GM21786 (cell line): Measurements from ENCODE around the gene CNTNAP2.

Experiments used
- ATAC-seq: cut with Tn5 transposase; IDR thresholded peaks from one replicate; pipeline ENCODE4 v1.9.1; 2021; ENCODE audit not compliant: unreplicated experiment

Gene CNTNAP2

DNA sequence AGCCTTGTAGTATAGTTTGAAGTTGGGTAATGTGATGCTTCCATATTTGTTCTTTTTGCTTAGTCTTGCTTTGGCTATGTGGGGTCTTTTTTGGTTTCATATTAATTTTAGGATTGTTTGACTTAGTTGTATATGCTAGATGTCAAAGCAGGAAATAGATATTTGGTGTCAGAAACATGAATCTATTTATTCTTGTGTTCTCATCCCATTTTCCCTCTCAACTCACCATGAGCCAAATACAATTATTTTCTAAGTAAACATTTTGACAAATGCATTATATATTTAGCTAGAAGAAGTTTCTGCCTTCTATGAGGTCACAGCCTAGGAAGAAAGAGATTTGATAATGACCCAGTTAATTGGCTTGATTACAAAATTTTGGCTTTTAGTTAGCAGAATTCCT, 1313.4 kb downstream of the CNTNAP2 start:
- no peak for ATAC-seq

DNA sequence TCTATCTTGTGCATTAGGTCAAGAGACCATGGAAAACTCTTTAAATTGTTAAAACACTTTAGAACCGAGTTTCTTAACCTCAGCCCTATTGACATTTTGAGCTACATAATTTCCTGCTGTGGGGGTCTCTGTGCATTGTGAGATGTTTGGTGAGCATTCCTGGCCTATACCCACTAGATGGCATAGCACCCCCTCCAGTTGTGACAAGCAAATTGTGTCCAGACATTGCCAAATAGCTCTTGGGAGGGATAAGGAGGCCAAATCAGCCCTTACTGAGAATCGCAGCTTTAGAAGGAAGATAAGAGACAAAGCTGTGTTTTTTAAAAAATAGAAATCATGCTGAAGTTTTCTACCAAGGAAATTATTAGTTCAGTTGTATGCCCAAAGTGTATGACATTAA, 1315.5 kb downstream of the CNTNAP2 start:
- no peak for ATAC-seq

DNA sequence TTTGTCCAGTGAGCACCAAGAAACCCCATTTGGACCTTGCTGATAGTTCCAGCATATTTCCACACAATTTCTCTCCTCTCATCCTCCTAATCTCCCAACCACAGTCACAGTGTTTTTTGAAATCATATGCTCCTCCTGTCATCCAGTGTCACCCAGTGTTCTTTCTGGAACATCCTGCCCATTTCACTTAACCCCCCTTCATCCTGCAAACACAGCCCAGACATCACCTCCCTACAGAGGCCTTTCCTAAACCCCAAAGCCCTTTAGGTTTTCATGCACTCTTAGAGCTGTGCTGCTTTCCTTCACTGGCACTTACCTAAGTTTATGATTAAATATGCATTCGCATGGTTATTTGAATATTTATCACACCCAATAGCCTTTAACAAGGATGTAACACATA, 1316.0 kb downstream of the CNTNAP2 start:
- ATAC-seq = no peak

DNA sequence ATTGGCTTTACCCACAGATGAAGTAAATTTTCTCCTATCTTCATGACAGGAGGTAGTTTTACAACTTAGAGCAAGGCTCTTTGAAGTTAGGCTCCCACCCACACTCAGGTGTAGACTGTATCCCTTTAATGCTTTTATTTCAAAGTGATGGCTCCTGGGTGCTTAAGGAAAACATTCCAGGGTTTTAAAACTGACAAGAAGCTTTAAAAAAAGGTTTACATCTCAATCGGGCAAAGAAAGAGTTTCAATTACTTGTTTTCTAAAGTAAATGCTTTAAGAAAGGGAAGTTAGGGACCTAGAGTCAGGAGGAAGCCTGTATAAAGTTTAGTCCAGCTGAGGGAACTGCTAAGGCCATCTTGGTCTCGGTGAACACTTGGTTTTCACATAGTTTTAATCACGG, 1320.1 kb downstream of the CNTNAP2 start:
- ATAC-seq = no peak

DNA sequence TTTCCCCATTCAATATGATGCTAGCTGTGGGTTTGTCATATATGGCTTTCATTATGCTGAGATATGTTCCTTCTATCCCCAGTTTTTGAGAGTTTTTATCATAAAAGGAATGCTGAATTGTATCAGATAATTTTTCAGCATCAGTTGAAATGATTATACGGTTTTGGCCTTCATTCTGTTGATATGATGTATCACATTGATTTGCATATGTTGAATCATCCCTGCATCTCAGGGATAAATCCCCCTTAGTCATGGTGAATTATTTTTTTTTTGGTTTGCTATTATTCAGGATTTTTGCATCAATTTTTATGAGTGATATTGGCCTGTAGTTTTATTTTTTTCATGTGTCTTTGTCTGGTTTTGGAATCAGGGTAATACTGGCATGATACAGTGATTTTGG, 1321.6 kb downstream of the CNTNAP2 start:
- ATAC-seq = no peak

DNA sequence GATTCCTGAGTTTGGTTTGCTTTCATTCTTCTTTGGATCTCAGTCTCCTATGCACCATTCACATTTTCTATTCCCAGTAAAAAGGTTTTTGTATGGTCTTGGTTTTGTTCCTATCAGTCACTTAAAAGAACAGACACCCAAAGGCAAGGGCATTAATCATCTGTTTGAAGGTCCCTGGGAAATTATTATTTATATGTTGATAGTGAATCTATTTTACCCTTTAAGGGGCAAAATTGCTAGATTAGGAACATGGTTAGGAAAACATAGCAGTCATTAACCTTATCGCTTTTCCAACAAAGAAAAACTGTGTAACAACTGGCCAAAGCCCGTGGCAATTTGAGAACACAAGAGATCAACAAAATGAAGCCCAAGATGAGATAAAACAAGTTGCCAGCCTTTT, 1327.3 kb downstream of the CNTNAP2 start:
- ATAC-seq = no peak

DNA sequence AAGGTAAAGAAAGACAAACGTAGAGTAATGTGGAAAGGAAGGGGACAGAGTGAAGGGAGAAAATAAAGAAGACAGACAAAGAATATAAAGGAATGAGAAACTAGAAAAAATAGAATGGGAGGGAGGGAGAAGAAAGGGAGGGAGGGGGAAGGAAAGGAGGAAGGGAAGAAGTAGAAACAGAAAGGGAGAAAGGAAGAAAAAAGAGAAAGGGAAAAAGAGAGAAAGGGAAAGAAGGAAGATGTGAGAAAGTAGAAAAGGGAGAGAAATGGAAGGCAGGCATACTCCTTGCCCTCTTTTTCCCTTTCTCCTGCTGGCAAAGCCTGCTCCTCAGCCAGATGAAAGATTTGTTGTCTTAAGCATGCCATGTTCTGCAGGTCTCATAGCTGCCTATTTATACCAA, 1336.2 kb downstream of the CNTNAP2 start:
- ATAC-seq = no peak

DNA sequence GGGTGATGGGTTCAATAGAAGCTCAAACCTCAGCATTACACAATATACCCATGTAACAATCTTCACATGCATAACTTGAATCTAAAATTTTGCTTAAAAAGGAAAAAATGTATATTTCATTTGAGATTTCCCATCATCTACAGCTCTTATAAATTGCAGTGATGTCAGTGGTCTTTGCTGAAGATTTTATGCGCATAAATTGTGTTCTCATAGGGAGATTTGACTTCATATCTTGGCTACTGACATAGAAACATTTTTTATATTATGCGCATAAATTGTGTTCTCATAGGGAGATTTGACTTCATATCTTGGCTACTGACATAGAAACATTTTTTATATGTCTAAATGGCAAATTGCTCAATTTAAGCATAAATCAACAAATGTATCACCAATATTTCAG, 1348.6 kb downstream of the CNTNAP2 start:
- no peak for ATAC-seq

DNA sequence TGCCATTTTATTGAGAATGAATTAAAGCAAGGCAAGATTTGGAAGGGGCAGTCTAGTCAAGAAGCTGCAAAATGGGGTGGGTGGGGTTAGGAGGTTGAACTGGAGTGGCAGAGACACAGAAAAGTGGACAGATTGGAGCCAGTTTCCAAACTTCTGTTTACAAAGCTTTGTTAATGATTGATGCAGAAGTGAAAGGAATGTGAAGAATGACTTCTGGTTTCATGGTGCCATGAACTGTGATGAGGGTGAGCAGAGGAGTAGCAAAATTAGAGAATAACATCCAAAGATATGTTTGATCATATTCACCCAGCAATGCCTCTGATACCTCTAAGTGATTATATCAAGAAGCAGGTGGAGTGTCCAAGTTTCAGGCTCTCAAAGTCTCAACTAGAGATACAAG, 1356.0 kb downstream of the CNTNAP2 start:
- ATAC-seq = no peak

DNA sequence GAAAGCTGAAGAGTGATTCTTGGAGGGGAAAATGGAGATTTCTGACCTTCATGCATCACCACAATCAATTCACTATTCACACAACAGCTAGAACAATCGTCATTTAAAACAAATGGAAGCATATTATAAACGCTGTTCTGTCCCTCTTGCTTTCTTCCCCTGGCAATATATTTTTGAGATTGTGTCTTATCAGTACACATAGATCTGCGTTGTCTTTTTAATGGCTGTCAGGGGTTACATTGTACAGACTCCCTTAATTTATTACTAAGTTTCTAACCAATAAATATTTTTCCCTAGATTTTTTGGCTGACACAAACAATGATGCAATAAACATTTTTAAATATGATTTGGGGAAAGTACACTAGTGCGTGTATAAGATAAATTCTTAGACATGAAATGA, 1358.3 kb downstream of the CNTNAP2 start:
- no peak for ATAC-seq

DNA sequence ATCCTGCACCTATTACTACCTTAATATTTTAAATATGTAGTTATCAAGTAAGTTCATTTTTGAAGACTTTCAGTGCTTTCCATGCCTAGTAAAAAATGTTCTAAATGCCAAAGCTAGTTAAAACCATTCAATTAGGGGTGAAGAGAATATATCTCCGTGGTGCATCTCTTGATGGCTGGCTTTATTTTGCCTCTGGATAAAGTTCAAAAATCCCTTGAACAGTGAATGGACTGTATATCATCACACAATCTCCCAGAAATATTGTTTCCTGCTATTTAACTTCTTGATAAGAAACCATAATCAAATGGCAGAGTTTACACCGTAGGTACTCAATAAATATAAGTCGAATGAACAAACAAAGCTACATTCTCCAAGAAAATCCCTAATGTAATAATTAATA, 1360.9 kb downstream of the CNTNAP2 start:
- ATAC-seq = no peak

DNA sequence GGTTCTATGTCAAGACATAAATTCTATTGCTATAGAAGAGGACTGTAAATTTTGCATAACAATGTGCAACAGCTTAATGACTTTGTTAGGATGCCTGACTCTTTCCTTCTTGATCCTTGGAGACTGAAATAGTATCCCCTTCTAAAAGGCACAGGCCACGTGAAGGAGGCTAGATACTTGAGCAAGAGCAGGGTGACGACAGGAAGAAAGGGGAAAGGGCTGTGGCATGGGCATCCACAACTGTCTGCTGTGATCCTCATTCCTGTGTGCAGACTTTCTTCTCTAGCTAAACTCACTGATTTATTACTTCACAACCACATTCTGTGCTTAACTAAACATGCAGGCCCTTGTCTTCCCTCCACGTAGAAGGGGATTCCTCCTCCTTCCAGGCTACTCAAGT, 1362.2 kb downstream of the CNTNAP2 start:
- ATAC-seq = no peak

DNA sequence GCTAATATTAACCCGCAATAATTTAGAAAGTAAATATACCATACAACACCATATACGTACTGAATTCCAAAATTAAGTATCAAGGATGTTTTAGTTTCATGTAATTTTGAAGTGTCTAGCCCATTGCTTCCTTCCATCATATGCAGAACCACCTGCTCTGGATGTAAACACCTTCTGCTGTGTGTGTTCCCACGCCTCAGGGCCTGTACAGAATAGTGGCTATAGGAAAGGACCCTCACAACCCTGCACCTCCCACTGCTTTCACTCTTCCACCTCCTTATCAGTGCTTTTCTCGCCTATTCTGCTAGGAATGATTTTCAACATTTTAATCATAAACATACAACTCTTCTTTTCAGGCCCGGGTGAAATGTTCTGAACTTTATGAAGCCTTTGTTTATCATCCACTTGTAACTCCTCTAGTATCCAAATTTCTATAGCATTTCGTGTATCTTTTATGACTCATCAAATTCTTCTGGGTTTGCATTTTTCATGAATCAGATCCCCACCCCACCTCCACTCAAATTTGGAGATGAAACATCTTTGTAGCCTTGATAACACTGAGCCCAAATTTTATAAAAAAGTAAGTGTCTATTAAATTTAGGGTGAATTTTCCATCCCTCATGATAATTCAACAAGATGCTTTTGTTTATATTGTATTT, 1367.2 kb downstream of the CNTNAP2 start:
- no peak for ATAC-seq

DNA sequence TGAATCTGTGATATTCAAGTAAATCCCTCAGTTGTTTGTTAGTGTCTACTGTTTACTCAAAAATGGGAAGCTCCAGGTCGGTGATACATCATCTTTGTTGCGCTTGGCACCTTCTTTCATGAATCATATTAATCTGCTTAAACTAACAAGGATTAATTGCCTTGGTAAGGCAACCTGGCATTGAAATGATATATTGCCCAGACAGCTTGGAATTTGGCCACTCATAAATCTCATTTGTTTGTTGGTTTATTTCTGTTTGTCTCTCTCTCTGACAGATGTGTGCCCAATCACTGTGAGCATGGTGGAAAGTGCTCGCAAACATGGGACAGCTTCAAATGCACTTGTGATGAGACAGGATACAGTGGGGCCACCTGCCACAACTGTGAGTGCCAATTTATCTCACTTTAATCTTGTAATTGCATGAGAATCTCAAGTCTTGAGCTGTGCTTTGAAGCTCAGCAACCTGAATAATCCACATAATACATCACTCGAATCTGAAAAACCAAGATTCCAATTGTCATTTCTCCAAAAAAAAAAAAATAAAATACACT, 1369.1 kb downstream of the CNTNAP2 start:
- no peak for ATAC-seq

DNA sequence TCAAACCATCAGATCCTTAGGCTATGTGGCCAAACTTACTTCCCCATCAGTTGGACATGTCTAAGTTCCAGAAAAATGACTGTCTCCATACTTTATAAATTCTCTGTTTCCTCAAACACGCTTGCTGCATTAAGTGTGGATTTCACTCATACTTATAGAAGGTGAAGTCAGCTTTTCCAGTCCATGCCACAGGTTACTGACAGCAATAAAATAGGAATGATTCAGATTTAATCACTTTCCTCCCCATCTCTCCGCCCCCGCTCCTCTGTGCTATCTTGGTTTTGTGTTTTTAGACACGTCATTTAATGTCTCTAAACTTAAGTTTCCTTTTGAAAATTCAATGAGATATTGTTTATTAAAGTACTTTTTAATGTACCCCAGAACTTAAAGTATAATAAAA, 1376.0 kb downstream of the CNTNAP2 start:
- no peak for ATAC-seq

DNA sequence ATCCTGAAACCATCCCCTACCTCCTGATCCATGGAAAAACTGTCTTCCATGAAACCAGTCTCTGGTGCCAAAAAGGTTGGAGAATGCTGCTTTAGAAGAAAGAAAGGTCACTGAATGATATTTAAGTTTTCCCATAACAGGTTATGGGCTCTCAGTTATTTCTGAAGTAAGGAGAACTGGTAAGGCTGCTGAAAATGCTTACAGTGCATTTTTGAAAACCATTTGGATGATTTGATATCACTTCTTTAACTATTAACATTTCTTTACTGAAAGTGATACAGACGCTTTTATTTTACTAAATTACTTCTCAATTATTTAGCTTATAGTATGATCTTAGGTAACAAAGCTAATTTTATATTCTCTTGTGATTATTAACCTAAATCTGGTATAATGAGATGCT, 1379.6 kb downstream of the CNTNAP2 start:
- no peak for ATAC-seq

DNA sequence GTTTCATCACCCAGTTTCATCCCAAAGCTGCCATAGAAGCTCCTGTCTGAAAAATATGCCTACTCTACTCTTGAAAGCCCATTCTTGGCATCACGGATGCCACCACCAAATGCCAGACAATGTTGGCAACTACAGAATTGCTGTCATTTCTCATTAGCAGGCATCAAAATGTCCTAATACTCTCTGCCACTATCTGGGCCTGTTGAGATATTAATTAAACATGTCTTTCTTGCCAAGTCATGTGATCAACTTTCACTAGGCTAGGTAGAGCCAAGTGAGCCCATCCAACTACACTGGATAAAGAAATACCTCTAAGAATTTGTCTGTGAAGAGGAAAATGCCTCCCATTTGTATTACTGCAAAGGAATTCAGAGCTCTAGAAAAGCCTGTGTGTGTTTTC, 1380.6 kb downstream of the CNTNAP2 start:
- no peak for ATAC-seq

DNA sequence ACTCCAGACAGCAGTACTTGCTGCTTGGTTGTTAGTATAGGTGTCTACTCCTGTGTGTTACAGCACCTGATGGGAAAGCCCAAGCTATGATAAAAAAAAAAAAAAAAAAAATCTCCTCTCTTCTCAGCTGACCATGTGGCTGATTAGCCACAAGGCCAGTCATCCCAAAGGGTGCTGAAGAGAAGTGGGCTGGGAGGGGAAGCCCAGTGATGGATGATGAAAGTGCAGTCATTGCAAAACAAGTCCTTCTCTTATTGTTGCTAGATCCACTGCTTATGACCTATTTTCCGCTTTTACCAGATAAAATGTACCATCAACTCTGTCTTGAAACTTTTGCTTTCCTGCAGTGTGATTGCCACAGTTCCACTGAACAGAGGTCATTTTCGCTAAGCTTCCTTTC, 1381.5 kb downstream of the CNTNAP2 start:
- no peak for ATAC-seq

DNA sequence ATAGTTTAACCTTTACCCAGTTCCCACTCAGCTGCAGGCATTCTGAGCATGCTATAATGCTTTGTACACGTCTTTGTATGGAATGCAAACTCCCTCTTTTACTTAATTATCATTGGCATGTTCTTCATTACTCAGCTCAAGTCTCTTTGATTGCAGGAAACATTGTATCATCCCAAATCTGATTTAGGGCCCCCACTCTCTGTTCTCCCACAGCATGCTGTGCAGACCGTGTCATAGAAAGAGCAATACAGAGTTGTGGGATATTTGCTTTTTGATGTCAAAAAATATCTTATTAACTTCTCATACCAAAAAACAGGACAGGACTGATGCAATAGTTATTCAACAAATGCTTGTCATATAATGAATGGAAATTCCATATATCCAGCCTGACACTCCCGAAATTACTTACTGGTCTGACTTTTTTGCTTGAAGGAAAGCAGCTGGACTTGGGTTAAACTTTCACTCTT, 1392.5 kb downstream of the CNTNAP2 start:
- ATAC-seq = no peak

DNA sequence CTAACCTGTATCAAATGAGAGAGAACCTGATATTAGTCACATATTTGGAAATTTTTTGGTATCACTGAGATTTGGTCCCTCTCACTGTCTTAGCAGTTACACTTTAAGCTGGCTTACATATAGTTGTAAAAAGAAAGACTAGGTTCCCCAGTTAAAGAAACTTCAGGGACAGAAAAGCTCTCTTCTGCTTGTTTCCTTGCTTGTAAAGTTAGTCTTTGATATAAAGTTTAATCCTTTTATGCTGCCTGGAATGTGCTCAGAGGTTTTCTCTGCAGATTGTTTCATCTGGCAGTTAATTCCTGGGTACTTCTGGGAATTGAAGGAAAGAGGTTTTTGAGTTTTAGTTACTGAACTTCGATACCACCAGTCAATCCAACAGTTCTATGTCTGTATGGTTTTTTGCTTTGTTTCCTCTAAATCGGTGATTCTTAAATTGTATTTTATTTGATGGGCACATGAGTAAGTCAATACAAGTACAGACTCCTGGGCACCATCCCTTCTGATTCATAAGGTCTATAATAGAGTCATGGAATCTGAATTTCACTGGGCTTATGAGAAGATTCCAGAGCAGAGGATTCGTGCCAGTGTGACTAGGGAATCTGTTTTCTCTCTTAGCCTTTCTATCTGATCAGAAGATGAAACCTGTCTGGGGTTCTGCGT, 1393.1 kb downstream of the CNTNAP2 start:
- ATAC-seq = no peak

DNA sequence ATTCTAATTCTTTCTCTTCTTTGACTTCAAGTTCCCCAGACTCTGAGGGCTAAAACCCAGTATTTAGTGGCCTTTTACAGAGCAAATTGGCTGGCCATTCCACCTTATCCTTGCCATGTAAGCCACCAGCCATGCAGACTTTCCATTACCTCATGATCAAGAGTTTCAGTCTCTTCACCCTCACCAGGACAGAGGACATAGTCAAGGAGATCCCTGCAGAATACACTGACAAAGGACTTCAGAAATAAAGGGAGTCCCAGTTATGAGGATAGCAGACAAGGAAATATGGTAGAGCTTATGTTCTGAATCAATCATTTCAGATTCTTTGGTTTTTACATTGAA, 1393.6 kb downstream of the CNTNAP2 start:
- ATAC-seq = no peak

DNA sequence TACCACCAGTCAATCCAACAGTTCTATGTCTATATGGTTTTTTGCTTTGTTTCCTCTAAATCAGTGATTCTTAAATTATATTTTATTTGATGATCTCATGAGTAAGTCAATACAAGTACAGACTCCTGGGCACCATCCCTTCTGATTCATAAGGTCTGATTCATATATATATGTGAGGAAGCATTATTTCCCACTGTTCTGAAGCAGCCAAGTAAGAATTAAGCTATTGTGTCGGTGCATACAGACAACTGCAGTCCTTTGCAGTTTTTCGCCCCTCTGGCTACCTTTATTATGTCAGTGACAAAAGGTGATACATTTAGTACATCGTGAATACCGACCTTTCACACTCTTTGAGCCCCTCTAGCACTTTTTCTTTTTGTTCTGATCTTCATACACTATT, 1394.3 kb downstream of the CNTNAP2 start:
- ATAC-seq = no peak

DNA sequence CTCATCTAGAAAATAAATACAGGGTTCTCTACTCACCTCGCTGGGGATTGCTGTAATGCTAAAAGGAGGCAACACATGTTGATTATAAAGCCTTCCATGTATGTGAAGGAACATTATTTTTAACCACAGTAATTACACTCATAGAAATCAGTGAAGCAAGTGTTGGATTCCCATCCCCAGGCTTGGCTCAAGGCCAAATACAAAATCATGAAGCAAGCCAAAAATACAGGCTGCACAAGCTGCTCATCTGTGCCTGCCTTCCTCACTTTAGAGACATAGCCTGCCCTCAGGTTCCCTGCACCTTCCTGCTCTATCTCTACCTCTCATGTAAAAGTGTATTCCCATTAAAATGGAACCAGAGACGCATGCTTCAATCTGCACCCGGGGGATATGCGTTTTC, 1396.8 kb downstream of the CNTNAP2 start:
- ATAC-seq = no peak
